Heart left ventricle (tissue), 16 donors: Measurements from ENCODE around the gene LAD1. TPM values are rescaled to one million over a fixed set of nuclear protein-coding genes. Genes with fewer than 3 reads are reported as not detected.

Experiments used
- ATAC-seq, 4 donors: fragments of 200-7000 bp; cut with Tn5 transposase; one replicate each; pipeline ENCODE4 v1.9.1; 2020 to 2022; ENCODE audit warnings: moderate library complexity in 4 of 4, mild to moderate bottlenecking in 3 of 4, moderate number of reproducible peaks in 1 of 4
- DNase-seq, 5 donors: peaks; one replicate each; pipeline ENCODE4 v3.0.0-alpha.2; 2020
- H3K27ac ChIP-seq, 12 donors: fragments of 200-600 bp; sonication (generic) in 4 of 12; one replicate each; pipeline versions ENCODE4 v1.5.0 to v1.8.0; 2016 to 2022; ENCODE audit warnings: mild to moderate bottlenecking in 2 of 12
- H3K27me3 ChIP-seq, 9 donors: fragments of 200-600 bp; sonication (generic) in 2 of 9; one replicate each; pipeline versions ENCODE4 v1.5.1 to v1.8.0; 2016 to 2022; ENCODE audit warnings: mild to moderate bottlenecking in 3 of 9
- H3K36me3 ChIP-seq, 9 donors: fragments of 200-600 bp; sonication (generic) in 2 of 9; one replicate each; pipeline versions ENCODE4 v1.5.0 to v1.8.0; 2018 to 2022; ENCODE audit warnings: mild to moderate bottlenecking in 2 of 9
- H3K4me1 ChIP-seq, 12 donors: fragments of 200-600 bp; sonication (generic) in 4 of 12; one replicate each; pipeline versions ENCODE4 v1.5.0 to v1.8.0; 2016 to 2022; ENCODE audit warnings: mild to moderate bottlenecking in 3 of 12
- H3K4me3 ChIP-seq, 12 donors: fragments of 200-600 bp; sonication (generic) in 4 of 12; one replicate each; pipeline versions ENCODE4 v1.5.0 to v1.8.0; 2017 to 2022; ENCODE audit warnings: mild to moderate bottlenecking in 9 of 12, moderate library complexity in 4 of 12
- H3K9me3 ChIP-seq, 12 donors: fragments of 200-600 bp; sonication (generic) in 4 of 12; one replicate each; pipeline versions ENCODE4 v1.5.0 to v1.8.0; 2016 to 2022; ENCODE audit warnings: mild to moderate bottlenecking in 1 of 12
- POLR2A ChIP-seq, 2 donors: fragments of 450-650 bp; IDR thresholded peaks; one replicate each; pipeline ENCODE4 v1.6.1; 2017; ENCODE audit warnings: antibody characterized with exemption in 2 of 2, mild to moderate bottlenecking in 2 of 2, moderate library complexity in 2 of 2
- WGBS, 4 donors: extraction: QIAGEN DNeasy Blood & Tissue Kit in 2 of 4; methylation state at CpG; one replicate each; pipeline versions ENCODE4 v1.1.5 to v1.1.7; 2013 to 2018; 5-methylcytosine and 5-hydroxymethylcytosine counted together
- intact Hi-C, 10 donors: fragments of 100-400 bp; cut with DNase I; formaldehyde crosslinking; loops; one replicate each; pipeline versions ENCODE4 v1.11.1 to v1.14.2; 2022
- polyA plus RNA-seq, 2 donors: library from polyadenylated mRNA; stranded (reverse); fragments of 200-250 nt; gene quantifications; one replicate each; pipeline ENCODE4 v1.2.3, GENCODE V29; 2013
- total RNA-seq, 9 donors: library from RNA; depleted of rRNA in 2 of 9; stranded (reverse); fragments of >200 nt in 2 of 9; fragmentation: NEBNext Ultra II Directional in 3 of 9; extraction: Animal tissue kit (Norgen Biotek cat#: 25700) in 3 of 9; gene quantifications; one replicate each; pipeline versions ENCODE4 v1.1.0 to v1.2.4, GENCODE V29; 2016 to 2023
- TF ChIP-seq, protein P1 (sequence below), 12 donors: fragments of 200-600 bp; sonication (generic) in 4 of 12; IDR thresholded peaks; one replicate each; pipeline versions ENCODE4 v1.5.0 to v1.8.0; 2018 to 2022; ENCODE audit warnings: antibody characterized with exemption in 12 of 12, mild to moderate bottlenecking in 5 of 12
- donor health status: ischemic (EF 13 %, LVEDD 7.1; RV severe dilation, severe dysfunction).
- donor health status: healthy with polysubstance abuse.
- donor health status: DM: no; HTN: yes; CAD: no.
- donor health status: DM: no; HTN: no; CAD: no.
- donor health status: ischemic (EF 25% LVEDD 6.9; RV normal size, moderate dysfunction).
- donor health status: ischemic (EF 25% LVEDD 5.7; RV mildly dilated, moderate dysfunction).
- donor health status: healthy.
- donor health status: DM: yes; HTN: yes; CAD: no.
- donor health status: ischemic (EF 35%, LVEDD 5.7; RV mildly dilated, moderate dysfunction).
- donor health status: nonischemic (EF 11% LVEDD 7.7; RV severe dilation, severe dysfunction).
- donor health status: DM: yes; HTN: yes; CAD: no.
- donor health status: PGD.
- donor health status: ischemic (EF 29% LVEDD 5.4; RV normal size, mild dysfunction).
- donor health status: nonischemic (EF 23%, LVEDD 6.1; RV moderate dilation, normal function).

LAD1 gene
- total and polyA plus RNA-seq, 11 donors = 2.0 to 99.2 (median 6.9) TPM

DNA sequence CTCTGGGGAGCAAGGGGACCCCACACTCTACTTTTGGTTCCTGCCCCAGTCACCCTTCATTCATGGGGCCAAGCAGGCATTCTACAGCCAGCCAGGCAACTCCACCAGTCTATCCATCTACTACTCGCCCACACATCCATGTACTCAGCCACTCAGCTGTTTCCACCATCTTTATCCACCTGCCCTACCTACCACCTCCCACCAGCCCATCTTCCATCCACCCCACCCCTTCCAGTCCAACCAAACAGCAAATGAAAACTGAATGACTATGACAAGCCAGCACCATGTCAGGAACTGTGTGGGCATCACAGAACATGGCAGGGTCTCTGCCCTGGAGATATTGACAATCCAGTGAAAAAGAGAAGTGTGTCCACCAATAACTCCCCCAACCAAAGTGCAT, 7.9 kb downstream of the LAD1 start:
- no peak for TF ChIP-seq POLR2A (IDR thresholded peaks at IDR 0.05)
- TF ChIP-seq, protein P1, sequence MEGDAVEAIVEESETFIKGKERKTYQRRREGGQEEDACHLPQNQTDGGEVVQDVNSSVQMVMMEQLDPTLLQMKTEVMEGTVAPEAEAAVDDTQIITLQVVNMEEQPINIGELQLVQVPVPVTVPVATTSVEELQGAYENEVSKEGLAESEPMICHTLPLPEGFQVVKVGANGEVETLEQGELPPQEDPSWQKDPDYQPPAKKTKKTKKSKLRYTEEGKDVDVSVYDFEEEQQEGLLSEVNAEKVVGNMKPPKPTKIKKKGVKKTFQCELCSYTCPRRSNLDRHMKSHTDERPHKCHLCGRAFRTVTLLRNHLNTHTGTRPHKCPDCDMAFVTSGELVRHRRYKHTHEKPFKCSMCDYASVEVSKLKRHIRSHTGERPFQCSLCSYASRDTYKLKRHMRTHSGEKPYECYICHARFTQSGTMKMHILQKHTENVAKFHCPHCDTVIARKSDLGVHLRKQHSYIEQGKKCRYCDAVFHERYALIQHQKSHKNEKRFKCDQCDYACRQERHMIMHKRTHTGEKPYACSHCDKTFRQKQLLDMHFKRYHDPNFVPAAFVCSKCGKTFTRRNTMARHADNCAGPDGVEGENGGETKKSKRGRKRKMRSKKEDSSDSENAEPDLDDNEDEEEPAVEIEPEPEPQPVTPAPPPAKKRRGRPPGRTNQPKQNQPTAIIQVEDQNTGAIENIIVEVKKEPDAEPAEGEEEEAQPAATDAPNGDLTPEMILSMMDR (IDR thresholded peaks at IDR 0.05) = no peak
- DNase-seq (no peak), ATAC-seq (no peak)
- Histone ChIP-seq H3K4me3 (no peak overlapping the region), H3K27me3 (no peaks in the 10 kb centered on the region), H3K36me3 (no peaks in the 10 kb centered on the region), H3K4me1 (peaks cover 0 to 8% (median 0%) of the 10 kb centered on the region in 12 donors), H3K27ac (no peak overlapping the region), H3K9me3 (no peaks in the 10 kb centered on the region)
- intact Hi-C loops = no loop called here
- 90 to 100% (median 99%) methylated on average over 1 of the region's 1 CpG for WGBS, 4 donors

DNA sequence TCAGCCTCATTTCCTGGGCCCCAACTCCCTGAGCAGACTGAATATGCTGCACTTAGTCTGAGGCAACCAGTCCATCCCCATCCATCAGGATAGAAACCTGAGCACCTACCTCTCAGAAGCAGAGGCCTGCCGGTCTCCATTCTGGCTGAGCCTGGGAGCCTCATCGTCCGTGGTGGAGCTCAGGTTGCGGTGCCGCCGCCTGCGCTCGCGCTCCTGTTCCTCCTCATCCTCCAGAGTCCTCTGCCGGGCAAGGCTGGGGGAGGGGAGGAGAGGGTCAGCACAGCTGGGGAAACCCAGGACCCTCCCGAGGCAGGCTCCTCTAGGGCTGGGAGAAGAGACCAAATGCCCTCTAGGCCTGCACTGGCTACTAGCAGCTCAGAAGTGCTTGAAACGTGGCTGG, 10.1 kb downstream of the LAD1 start:
- DNase-seq (peak in 1 of 5 donors; percentile 20), ATAC-seq (no peak)
- no peaks in the 10 kb centered on the region for H3K9me3 ChIP-seq
- peaks cover 0 to 9% (median 0%) of the 10 kb centered on the region in 9 donors for H3K27me3 ChIP-seq
- H3K4me1 ChIP-seq = peaks cover 0 to 25% (median 2%) of the 10 kb centered on the region in 12 donors
- H3K27ac ChIP-seq = no peak overlapping the region
- H3K4me3 ChIP-seq = no peak overlapping the region
- WGBS, 4 donors = 85 to 89% (median 86%) methylated on average over 12 of the region's 12 CpGs
- intact Hi-C loops = no loop called here
- TF ChIP-seq POLR2A (IDR thresholded peaks at IDR 0.05) = no peak
- TF ChIP-seq, protein P1 (IDR thresholded peaks at IDR 0.05) = no peak
- H3K36me3 ChIP-seq = no peaks in the 10 kb centered on the region

DNA sequence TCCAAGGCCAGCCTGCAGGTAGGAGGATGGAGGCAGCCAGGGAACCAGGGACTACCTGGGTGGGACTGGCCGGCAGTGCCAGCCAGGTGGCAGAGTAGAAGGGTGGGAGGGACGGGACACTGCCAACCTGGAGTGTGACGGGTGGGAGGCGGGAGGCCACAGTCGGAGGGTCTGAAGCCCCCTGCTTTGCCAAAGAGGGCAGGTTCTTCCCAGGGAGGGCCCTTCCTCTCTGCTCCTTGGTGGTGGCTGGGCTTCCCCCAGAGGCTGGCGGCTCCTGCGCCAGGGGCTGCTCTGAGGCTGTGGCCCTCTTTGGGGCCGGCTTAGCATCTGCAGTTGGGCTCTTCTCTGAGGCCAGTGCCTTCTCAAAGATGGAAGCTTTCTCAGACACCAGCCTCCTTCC, 12.9 kb downstream of the LAD1 start:
- intact Hi-C loops = no loop called here
- peaks cover 0 to 9% (median 0%) of the 10 kb centered on the region in 9 donors for H3K27me3 ChIP-seq
- DNase-seq (peak in 1 of 5 donors; percentile 23), ATAC-seq (no peak)
- 77 to 90% (median 87%) methylated on average over 3 to 8 of the region's 8 CpGs for WGBS, 4 donors
- H3K4me1 ChIP-seq = peaks cover 0 to 34% (median 2%) of the 10 kb centered on the region in 12 donors
- TF ChIP-seq, protein P1 (IDR thresholded peaks at IDR 0.05) = no peak
- TF ChIP-seq POLR2A (IDR thresholded peaks at IDR 0.05) = no peak
- H3K36me3 ChIP-seq = no peaks in the 10 kb centered on the region
- H3K9me3 ChIP-seq = no peaks in the 10 kb centered on the region
- H3K27ac ChIP-seq = no peak overlapping the region
- no peak overlapping the region for H3K4me3 ChIP-seq

DNA sequence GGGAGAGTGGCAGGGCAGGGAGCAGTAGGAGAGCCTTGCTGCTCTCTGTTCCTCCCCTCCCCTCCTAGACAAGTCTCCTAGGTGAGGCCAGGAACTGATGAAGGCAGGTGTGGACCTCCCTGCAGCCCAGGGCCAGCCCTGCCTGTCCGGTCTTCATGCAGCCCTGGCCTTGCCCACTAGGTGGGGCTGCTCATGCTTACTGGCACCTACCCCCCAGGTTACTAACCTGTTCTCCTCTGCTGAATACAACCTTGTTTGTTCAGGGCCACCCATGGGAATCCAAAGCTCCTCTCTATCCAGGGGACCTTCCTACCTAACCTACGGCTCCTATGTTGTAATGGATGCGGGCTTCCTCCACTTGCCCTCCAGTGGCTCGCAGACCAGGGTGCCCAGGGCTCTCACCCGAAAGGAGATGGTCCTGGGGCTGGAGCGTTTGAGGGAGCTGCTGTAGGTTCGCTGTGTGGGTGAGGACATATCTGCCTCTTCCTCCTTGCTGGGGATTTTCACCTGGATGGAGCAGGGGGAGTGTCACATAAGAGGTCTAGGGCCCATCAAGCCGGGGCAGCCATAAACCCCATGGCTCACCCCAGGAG, 13.7 kb downstream of the LAD1 start:
- H3K27ac ChIP-seq = peak overlapping the region in 4 of 12 donors; percentile 47 to 90 (median 61)
- TF ChIP-seq, protein P1 (IDR thresholded peaks at IDR 0.05) = peak; percentile 64 to 82 (median 70)
- TF ChIP-seq POLR2A (IDR thresholded peaks at IDR 0.05) = no peak

More for the DNA sequence above, 13.7 kb downstream of the LAD1 start:
- Histone ChIP-seq H3K4me1 (peaks cover 0 to 39% (median 4%) of the 10 kb centered on the region in 12 donors), H3K4me3 (no peak overlapping the region), H3K9me3 (no peaks in the 10 kb centered on the region), H3K36me3 (no peaks in the 10 kb centered on the region), H3K27me3 (peaks cover 0 to 9% (median 0%) of the 10 kb centered on the region in 9 donors)
- WGBS, 4 donors = 69 to 85% (median 73%) methylated on average over 7 to 8 of the region's 8 CpGs
- ATAC-seq = peak in 3 of 4 donors; percentile 47 to 74 (median 63)
- peak in 3 of 5 donors; percentile 42 to 65 (median 51) for DNase-seq
- intact Hi-C loops = no loop called here
